IMR-90 (cell line): ENCODE measurements around the gene CTNNA2. TPM values are rescaled to one million over a fixed set of nuclear protein-coding genes. Genes with fewer than 3 reads are reported as not detected.

Experiments used
- ATAC-seq: fragments of 200-7000 bp; cut with Tn5 transposase; 2 replicates; pipeline ENCODE4 v1.9.1; 2020; ENCODE audit warnings: low read depth, mild to moderate bottlenecking, moderate library complexity
- BruUV-seq: library from RNA; stranded (reverse); fragments of 400-500 nt; replicated peaks from 2 replicates; lab custom pipeline; 2021; lab: Mats Ljungman, UMichigan
- CTCF ChIA-PET: fragments of 300-600 bp; formaldehyde crosslinking; extraction: SDS; loops from one replicate; lab custom pipeline; 2021; ENCODE audit warnings: antibody characterized with exemption; lab: Yijun Ruan, JAX
- POLR2A ChIA-PET: fragments of 300-600 bp; sonication (Branson Sonifier 250); formaldehyde crosslinking; loops from one replicate; lab custom pipeline; 2022; ENCODE audit warnings: antibody characterized with exemption; ENCODE audit not compliant: unreplicated experiment; lab: Charles Lee
- DNase-seq: peaks from one replicate; pipeline ENCODE4 v3.0.0; 2013
- H2AFZ ChIP-seq: replicated peaks from 2 replicates; pipeline ENCODE3; 2013; ENCODE audit warnings: low read length, mild to moderate bottlenecking; ENCODE audit not compliant: poor library complexity
- H2AK5ac ChIP-seq: 2 replicates; pipeline ENCODE4 v1.6.1; 2013; ENCODE audit warnings: low read depth, low read length, inconsistent platforms
- H2AK9ac ChIP-seq: replicated peaks from 2 replicates; pipeline ENCODE3; 2013; ENCODE audit warnings: mild to moderate bottlenecking, low read depth, low read length, moderate library complexity; ENCODE audit not compliant: poor library complexity
- H2BK120ac ChIP-seq: 2 replicates; pipeline ENCODE4 v1.6.1; 2013; ENCODE audit warnings: low read depth, low read length, inconsistent platforms
- H2BK15ac ChIP-seq: 3 replicates; pipeline ENCODE4 v1.6.1; 2013; ENCODE audit warnings: low read depth, low read length, inconsistent platforms
- H2BK20ac ChIP-seq: 2 replicates; pipeline ENCODE4 v1.6.1; 2013; ENCODE audit warnings: low read depth, mild to moderate bottlenecking, inconsistent platforms, low read length, moderate library complexity
- H2BK5ac ChIP-seq: 2 replicates; pipeline ENCODE4 v1.6.1; 2013; ENCODE audit warnings: mild to moderate bottlenecking, low read depth, low read length, inconsistent platforms; ENCODE audit not compliant: poor library complexity, severe bottlenecking
- H3K14ac ChIP-seq: replicated peaks from 2 replicates; pipeline ENCODE4 v1.6.1; 2013; ENCODE audit warnings: low read depth, low read length, inconsistent platforms
- H3K18ac ChIP-seq: 2 replicates; pipeline ENCODE4 v1.6.1; 2013; ENCODE audit warnings: low read depth, low read length, control low read depth
- H3K23ac ChIP-seq: 2 replicates; pipeline ENCODE4 v1.6.1; 2013; ENCODE audit warnings: low read depth, low read length, inconsistent platforms
- H3K27ac ChIP-seq: 2 replicates; pipeline ENCODE4 v1.5.1; 2013; ENCODE audit warnings: mild to moderate bottlenecking, control low read depth, low read length; ENCODE audit not compliant: insufficient read depth
- H3K27me3 ChIP-seq: 2 replicates; pipeline ENCODE4 v1.6.1; 2013; ENCODE audit warnings: low read length; ENCODE audit not compliant: control insufficient read depth, insufficient read depth
- H3K36me3 ChIP-seq: 2 replicates; pipeline ENCODE4 v1.6.1; 2013; ENCODE audit warnings: low read length, mixed read lengths; ENCODE audit not compliant: control insufficient read depth, insufficient read depth
- H3K4ac ChIP-seq: 2 replicates; pipeline ENCODE4 v1.6.1; 2013; ENCODE audit warnings: low read depth, low read length, inconsistent platforms
- H3K4me1 ChIP-seq: 2 replicates; pipeline ENCODE4 v1.6.1; 2013; ENCODE audit warnings: low read length, mixed read lengths; ENCODE audit not compliant: control insufficient read depth, insufficient read depth
- H3K4me2 ChIP-seq: 2 replicates; pipeline ENCODE4 v1.6.1; 2013; ENCODE audit warnings: low read depth, mild to moderate bottlenecking, control low read depth, low read length, moderate library complexity
- H3K4me3 ChIP-seq: 2 replicates; pipeline ENCODE4 v1.5.1; 2013; ENCODE audit warnings: low read depth, mild to moderate bottlenecking, control low read depth, low read length, moderate library complexity; ENCODE audit not compliant: insufficient read depth
- H3K56ac ChIP-seq: 2 replicates; pipeline ENCODE4 v1.6.1; 2013; ENCODE audit warnings: low read length, inconsistent platforms; ENCODE audit not compliant: insufficient read depth; ENCODE audit errors: extremely low read depth
- H3K79me1 ChIP-seq, 2 experiments: 2 replicates each; pipeline ENCODE4 v1.6.1; 2013; ENCODE audit warnings: low read length in 2 of 2, inconsistent platforms in 1 of 2, low read depth in 1 of 2
- H3K9ac ChIP-seq: 2 replicates; pipeline ENCODE4 v1.6.1; 2013; ENCODE audit warnings: low read depth, low read length, control low read depth
- H3K9me1 ChIP-seq: 2 replicates; pipeline ENCODE4 v1.6.1; 2013; ENCODE audit warnings: low read length, inconsistent platforms; ENCODE audit not compliant: insufficient read depth
- H3K9me3 ChIP-seq: 2 replicates; pipeline ENCODE4 v1.6.1; 2013; ENCODE audit warnings: low read length; ENCODE audit not compliant: control insufficient read depth, insufficient read depth
- H4K20me1 ChIP-seq: 2 replicates; pipeline ENCODE4 v1.6.1; 2013; ENCODE audit warnings: low read length, inconsistent platforms; ENCODE audit not compliant: insufficient read depth
- H4K5ac ChIP-seq: 2 replicates; pipeline ENCODE4 v1.6.1; 2013; ENCODE audit warnings: mild to moderate bottlenecking, low read depth, low read length, control low read depth
- H4K8ac ChIP-seq, 2 experiments: 2 replicates each; pipeline ENCODE4 v1.6.1; 2013; ENCODE audit warnings: low read depth in 2 of 2, low read length in 2 of 2, control low read depth in 1 of 2, inconsistent platforms in 1 of 2
- H4K91ac ChIP-seq: 2 replicates; pipeline ENCODE4 v1.6.1; 2013; ENCODE audit warnings: low read depth, low read length, inconsistent platforms; ENCODE audit not compliant: insufficient read depth
- BHLHE40 ChIP-seq: fragments of 150-350 bp; IDR thresholded peaks from 2 replicates; pipeline ENCODE4 v1.6.1; 2016; ENCODE audit warnings: mild to moderate bottlenecking, low read depth, low read length
- CEBPB ChIP-seq: IDR thresholded peaks from 2 replicates; pipeline ENCODE4 v1.6.1; 2012; ENCODE audit warnings: low read depth, low read length, improper control_type of control experiment
- CTCF ChIP-seq: conservative IDR thresholded peaks from 2 replicates; pipeline ENCODE4 v1.5.1; 2012; ENCODE audit warnings: mild to moderate bottlenecking, low read depth, low read length, improper control_type of control experiment
- NFE2L2 ChIP-seq: fragments of 150-350 bp; IDR thresholded peaks from 2 replicates; pipeline ENCODE4 v1.6.1; 2016; ENCODE audit warnings: low read depth, mild to moderate bottlenecking, low read length
- SMC3 ChIP-seq: fragments of 150-350 bp; IDR thresholded peaks from 2 replicates; pipeline ENCODE4 v1.6.1; 2016; ENCODE audit warnings: low read depth, mild to moderate bottlenecking, antibody characterized with exemption, low read length, moderate library complexity
- WGBS, 2 experiments: methylation state at CpG; one replicate each; pipeline versions ENCODE4 v1.1.5 to v1.1.7; 2013; ENCODE audit warnings: missing lambda C conversion rate in 2 of 2; ENCODE audit not compliant: insufficient read length in 1 of 2; ENCODE audit errors: extremely low coverage in 2 of 2; 5-methylcytosine and 5-hydroxymethylcytosine counted together
- dilution Hi-C: fragments of 300-500 bp; cut with HindIII; formaldehyde crosslinking; loops from one replicate; pipeline ENCODE4 v1.14.3; 2018; ENCODE audit warnings: low sequenced_read_pairs; ENCODE audit not compliant: unreplicated experiment
- in situ Hi-C: fragments of 300-500 bp; cut with MboI; formaldehyde crosslinking; loops from 3 replicates; pipeline ENCODE4 v1.14.3; 2019; ENCODE audit warnings: low sequenced_read_pairs, inconsistent platforms, mixed read lengths
- intact Hi-C: fragments of 100-400 bp; cut with micrococcal nuclease; formaldehyde crosslinking; loops from 2 replicates; pipeline ENCODE4 v1.10.0; 2022
- polyA plus RNA-seq, 3 experiments: library from polyadenylated mRNA; depleted of rRNA; stranded (reverse); fragments of >200 nt; gene quantifications; 2 replicates each; pipeline ENCODE4 v1.2.3, GENCODE V29; 2012; ENCODE audit warnings: low replicate concordance in 1 of 3
- total RNA-seq: library from RNA; depleted of rRNA; stranded (reverse); fragments of >200 nt; gene quantifications from 2 replicates; pipeline ENCODE4 v1.2.3, GENCODE V29; 2012

CTNNA2 gene
- total and polyA plus RNA-seq, 2 of the 4 experiments (the other 2 are of a cell fraction) = not detected

- no peak overlapping the region for H3K18ac ChIP-seq
- H2BK120ac ChIP-seq = no peak overlapping the region
- H3K4ac ChIP-seq = no peak overlapping the region
- no peaks in the 10 kb centered on the region for H3K27me3 ChIP-seq
- H3K9ac ChIP-seq = no peak overlapping the region
- TF ChIP-seq CEBPB (no peak), CTCF (no peak), BHLHE40 (no peak), NFE2L2 (no peak), SMC3 (no peak)
- ChIA-PET POLR2A (no interaction called here), CTCF (no interaction called here)
- no peak for ATAC-seq
- dilution Hi-C loops = no loop called here
- DNase-seq = no peak
- H2AFZ ChIP-seq = no peak overlapping the region
- H2AK9ac ChIP-seq = no peak overlapping the region
- H3K27ac ChIP-seq = no peak overlapping the region
- no peak overlapping the region for H3K4me2 ChIP-seq
- no peak overlapping the region for H2BK15ac ChIP-seq
- H4K8ac ChIP-seq = no peak overlapping the region
- H2AK5ac ChIP-seq = no peak overlapping the region
- in situ Hi-C loops = no loop called here
- WGBS, 2 experiments = no CpG with 5 or more reads among the region's 1 CpG
- no peaks in the 10 kb centered on the region for H3K4me1 ChIP-seq
- intact Hi-C loops = no loop called here
- no peaks in the 10 kb centered on the region; the same call in 1 of the 2 replicates for H3K9me3 ChIP-seq
- H2BK20ac ChIP-seq = no peak overlapping the region
- H2BK5ac ChIP-seq = no peak overlapping the region
- no peak overlapping the region for H3K4me3 ChIP-seq
- H4K5ac ChIP-seq = no peak overlapping the region
- no peak overlapping the region for H3K23ac ChIP-seq
- no peaks in the 10 kb centered on the region for H4K20me1 ChIP-seq
- no TSS peak for BruUV-seq
- no peak overlapping the region for H4K91ac ChIP-seq
- no peak overlapping the region for H3K14ac ChIP-seq
- no peaks in the 10 kb centered on the region for H3K9me1 ChIP-seq
- H3K79me1 ChIP-seq = no peaks in the 10 kb centered on the region
- H3K36me3 ChIP-seq = no peaks in the 10 kb centered on the region
- no peak overlapping the region for H3K56ac ChIP-seq
Measured at GRCh38 chr2:79833235-79833878, 320.5 kb downstream of the CTNNA2 start.
